IMR-90 (cell line): Measurements from ENCODE around the gene PLEKHG1.

Experiments used
- BHLHE40 ChIP-seq: fragments of 150-350 bp; IDR thresholded peaks from 2 replicates; pipeline ENCODE4 v1.6.1; 2016; ENCODE audit warnings: mild to moderate bottlenecking, low read depth, low read length
- CEBPB ChIP-seq: IDR thresholded peaks from 2 replicates; pipeline ENCODE4 v1.6.1; 2012; ENCODE audit warnings: low read depth, low read length, improper control_type of control experiment
- CTCF ChIP-seq: conservative IDR thresholded peaks from 2 replicates; pipeline ENCODE4 v1.5.1; 2012; ENCODE audit warnings: mild to moderate bottlenecking, low read depth, low read length, improper control_type of control experiment
- MXI1 ChIP-seq: IDR thresholded peaks from 2 replicates; pipeline ENCODE4 v1.6.1; 2012; ENCODE audit warnings: low read depth, mild to moderate bottlenecking, low read length, moderate library complexity, borderline replicate concordance
- NFE2L2 ChIP-seq: fragments of 150-350 bp; IDR thresholded peaks from 2 replicates; pipeline ENCODE4 v1.6.1; 2016; ENCODE audit warnings: low read depth, mild to moderate bottlenecking, low read length
- POLR2A ChIP-seq: IDR thresholded peaks from 2 replicates; pipeline ENCODE4 v1.6.1; 2012; ENCODE audit warnings: mild to moderate bottlenecking, low read depth, low read length
- RAD21 ChIP-seq: IDR thresholded peaks from 2 replicates; pipeline ENCODE4 v1.6.1; 2012; ENCODE audit warnings: low read length, improper control_type of control experiment
- RCOR1 ChIP-seq: IDR thresholded peaks from 2 replicates; pipeline ENCODE4 v1.6.1; 2012; ENCODE audit warnings: mild to moderate bottlenecking, low read length, improper control_type of control experiment; ENCODE audit not compliant: insufficient replicate concordance
- RFX5 ChIP-seq: IDR thresholded peaks from 2 replicates; pipeline ENCODE4 v1.8.0; 2012; ENCODE audit warnings: low read depth, mild to moderate bottlenecking, low read length, moderate library complexity
- SMC3 ChIP-seq: fragments of 150-350 bp; IDR thresholded peaks from 2 replicates; pipeline ENCODE4 v1.6.1; 2016; ENCODE audit warnings: low read depth, mild to moderate bottlenecking, antibody characterized with exemption, low read length, moderate library complexity
- USF2 ChIP-seq: fragments of 150-350 bp; IDR thresholded peaks from 2 replicates; pipeline ENCODE4 v1.6.1; 2017; ENCODE audit warnings: mild to moderate bottlenecking, antibody characterized with exemption, low read length, low read depth

DNA sequence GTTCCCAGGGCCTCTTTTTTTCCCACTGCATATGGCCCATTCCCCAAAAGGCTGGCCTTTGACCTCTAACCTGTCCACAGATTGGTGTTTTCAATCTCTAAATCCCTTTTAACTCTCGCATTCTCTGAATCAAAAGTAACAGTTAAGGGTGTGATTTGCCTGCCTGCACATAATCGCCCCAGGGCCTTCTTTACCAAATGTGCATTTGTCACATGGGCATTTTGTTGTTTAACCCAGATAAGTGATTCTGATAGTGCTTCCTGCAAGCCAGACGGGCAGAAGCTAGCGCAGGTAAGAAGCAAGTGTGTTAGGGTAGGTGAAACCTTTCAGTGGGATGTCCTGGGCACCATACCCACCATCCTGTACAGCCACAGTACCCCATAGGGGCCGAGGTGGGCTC is 49.4 kb upstream of the PLEKHG1 start:
- no peak for TF ChIP-seq CEBPB
- TF ChIP-seq POLR2A: no peak
- TF ChIP-seq CTCF: no peak
- TF ChIP-seq SMC3: no peak
- TF ChIP-seq USF2: no peak
- no peak for TF ChIP-seq BHLHE40
- TF ChIP-seq RCOR1: no peak
- no peak for TF ChIP-seq MXI1
- TF ChIP-seq NFE2L2: no peak
- TF ChIP-seq RAD21: no peak
- no peak for TF ChIP-seq RFX5
